Epidermal melanocyte (primary cell): ENCODE results near the gene CARD10.

Source experiments
- DNase-seq: peaks from one replicate; pipeline ENCODE4 v3.0.0; 2011; ENCODE audit warnings: low spot score; ENCODE audit not compliant: insufficient read length

CARD10 gene

GRCh38 chr22:37526376-37526775 is 7.2 kb upstream of the CARD10 start:
- DNase-seq, result no peak

DNA sequence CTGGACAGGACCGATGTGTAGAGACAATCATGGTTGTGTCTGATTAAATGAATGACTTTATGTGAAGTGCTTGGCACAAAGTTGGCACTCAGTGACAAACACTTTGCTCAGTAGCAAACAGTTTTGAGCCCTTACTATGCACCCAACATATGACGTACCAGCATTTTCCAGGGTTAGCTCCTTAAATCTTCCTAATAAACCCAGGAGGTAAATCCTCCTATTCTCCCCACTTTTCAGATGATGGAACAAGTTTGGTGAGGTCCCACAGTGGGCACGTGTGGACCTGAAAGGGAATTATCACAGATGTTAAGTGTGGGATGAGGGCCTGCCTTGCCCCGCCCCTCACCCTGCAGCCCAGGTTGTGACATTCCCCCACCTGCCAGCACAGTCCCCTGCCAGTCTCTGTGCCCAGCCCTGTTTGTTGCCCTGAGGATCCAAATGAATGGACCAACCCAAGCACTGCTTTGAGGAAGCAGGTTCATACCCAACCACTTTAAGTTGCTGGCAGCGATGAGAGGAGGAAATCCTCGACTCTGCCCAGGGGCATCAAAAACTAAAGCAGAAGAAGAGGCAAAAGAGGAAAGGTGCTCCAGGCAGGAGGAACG is 6.6 kb upstream of the CARD10 start:
- no peak for DNase-seq

- peak; percentile 56 for DNase-seq
Measured at GRCh38 chr22:37525073-37525745, 6.0 kb upstream of the CARD10 start.

DNA sequence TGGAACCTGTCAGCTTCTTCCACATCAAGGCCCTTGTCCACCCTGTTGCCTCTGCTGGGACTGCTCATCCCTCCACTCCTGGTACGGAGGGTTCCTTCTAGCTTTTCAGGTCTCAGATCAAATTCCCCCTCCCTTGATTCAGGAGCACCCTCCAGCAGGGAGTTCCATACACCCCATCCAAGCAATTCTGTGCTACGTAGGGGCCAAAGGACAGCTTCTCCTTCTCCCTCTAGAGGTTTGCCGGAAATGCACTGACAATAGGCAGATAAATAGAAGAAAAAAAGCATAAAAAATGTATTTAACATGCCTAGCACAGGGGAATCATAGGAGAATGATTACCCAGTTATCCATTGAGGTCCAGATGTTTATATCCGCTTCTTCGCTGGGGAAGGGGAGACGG is 3.3 kb upstream of the CARD10 start:
- no peak for DNase-seq

DNA sequence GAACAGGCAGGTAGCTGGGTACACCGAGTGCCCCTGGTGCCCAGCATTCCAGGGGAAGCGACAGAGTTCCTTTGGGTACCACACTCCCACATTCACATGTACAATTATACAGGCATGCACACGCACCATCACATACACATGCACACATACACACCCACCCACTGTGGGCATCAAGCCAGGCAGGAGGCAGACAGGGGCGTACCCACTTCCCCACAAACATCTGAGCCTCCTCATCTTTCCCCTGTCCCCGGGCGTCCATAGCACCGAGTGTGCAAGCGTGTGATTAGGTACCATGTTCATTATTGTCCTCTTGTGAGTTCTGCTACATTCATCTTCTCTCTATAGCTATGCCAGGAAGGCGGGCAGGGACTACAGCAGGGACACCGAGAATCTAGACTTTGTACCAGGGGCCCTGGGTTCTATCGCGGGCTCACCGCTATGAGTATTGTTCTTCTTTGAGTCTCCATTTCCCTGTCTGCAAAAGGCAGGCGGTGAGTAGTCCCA is 2.1 kb upstream of the CARD10 start:
- DNase-seq, result no peak

- no peak for DNase-seq
Measured at GRCh38 chr22:37520776-37521191, 1.6 kb upstream of the CARD10 start.

GRCh38 chr22:37518509-37519267 is 527 bp downstream of the CARD10 start:
- DNase-seq, result no peak

DNA sequence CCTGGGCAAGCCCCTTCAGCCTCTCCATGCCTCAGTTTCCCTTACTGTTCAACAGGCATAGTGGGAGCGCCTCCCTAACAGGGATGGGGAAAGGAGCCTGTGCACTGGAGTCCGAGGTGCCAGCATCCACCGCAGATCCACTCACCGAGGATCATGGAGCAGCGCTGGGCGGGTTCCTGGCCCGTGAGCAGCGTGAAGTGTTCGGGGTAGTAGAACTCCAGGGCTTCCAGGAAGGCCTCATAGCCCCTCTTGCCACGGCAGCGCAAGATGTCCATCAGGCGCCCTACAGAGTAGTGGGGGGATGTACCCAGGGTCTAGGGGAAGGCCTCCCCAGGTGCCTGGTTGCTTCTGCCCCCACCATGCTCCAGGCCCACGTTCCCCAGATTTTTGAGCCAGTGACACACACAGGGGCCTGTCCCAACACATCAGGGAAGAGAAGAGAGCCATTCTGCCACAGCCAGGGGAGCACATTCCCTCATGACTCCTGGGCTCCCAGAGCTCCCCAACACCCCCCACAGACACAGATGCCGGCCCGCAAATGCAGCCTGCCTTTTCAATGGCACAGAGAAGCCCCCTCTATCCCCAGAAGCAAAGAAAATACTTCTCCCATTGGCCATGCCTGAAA is 1.3 kb downstream of the CARD10 start:
- DNase-seq, result no peak

DNA sequence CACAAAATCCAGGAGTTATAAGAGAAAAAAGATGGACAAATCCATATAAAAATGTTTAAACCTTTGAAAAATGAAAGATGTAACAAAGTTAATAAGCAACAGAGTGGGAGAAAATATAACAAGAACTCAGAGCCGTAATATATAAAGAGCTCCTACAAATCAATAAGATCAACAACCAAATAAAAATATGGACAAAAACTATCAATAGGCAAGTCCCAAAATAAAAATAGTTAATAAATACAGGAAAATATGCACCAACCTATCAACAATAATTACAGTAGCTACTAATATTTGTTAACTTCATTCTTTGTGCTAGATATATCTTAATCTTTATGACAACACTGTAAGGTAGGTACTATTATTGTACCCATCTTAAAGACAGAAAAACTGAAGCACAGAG is 2.8 kb downstream of the CARD10 start:
- DNase-seq, result no peak

- no peak for DNase-seq
Measured at GRCh38 chr22:37515901-37516300, 3.3 kb downstream of the CARD10 start.

GRCh38 chr22:37514526-37515051 is 4.6 kb downstream of the CARD10 start:
- no peak for DNase-seq

GRCh38 chr22:37511395-37512104 is 7.7 kb downstream of the CARD10 start:
- DNase-seq, result no peak

DNA sequence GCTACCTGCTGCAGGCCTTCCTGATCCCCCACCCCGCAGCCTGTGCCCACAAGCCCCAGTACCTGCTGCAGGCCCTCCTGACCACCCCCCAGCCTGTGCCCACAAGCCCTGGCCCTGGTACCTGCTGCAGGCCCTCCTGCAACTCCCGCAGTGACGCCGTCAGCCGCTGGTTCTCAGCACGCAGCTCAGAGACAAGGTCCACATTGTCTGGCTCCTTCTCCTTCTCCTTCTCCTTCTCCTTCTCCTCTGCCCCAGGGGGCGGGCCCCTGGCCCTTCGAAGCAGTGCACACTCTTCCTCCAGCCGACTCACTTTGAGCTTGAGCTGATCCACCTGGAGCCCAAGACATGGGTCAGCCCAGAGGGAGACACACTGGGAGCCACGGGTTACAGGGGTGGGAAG is 9.1 kb downstream of the CARD10 start:
- no peak for DNase-seq

DNA sequence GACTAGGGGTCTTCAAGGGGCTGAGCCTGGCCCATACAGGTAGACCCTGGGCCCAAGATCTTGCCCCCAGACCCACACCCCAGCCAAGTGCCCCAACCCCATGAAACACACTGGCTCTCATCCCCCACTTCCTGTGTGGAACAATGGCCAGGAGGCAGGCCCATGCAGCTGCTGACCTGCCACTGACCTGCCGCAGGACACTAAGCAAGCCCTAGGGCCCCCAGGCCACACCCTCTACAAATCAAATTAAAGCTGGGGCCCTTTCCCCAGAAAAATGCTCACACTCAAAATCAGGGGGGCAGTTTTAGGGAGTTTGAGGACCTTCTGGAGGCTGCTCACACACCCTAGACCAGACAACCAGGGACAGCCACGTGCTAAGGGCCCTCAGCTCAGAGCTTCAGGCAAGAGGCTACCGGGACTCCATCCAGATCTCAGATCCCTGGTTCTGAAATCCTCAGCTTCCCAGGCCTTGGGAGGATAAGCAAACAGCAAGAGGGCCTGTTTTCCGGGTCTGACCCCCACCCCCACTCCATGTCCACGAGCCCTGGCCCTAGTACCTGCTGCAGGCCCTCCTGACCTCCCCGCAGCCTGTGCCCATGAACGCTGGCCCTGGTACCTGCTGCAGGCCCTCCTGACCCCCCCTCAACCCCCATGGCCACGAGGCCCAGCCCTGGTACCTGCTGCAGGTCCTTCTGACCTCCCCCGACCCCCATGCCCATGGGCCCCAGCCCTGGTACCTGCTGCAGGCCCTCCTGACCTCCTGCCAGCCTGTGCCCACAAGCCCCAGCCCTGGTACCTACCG is 10.0 kb downstream of the CARD10 start:
- no peak for DNase-seq

GRCh38 chr22:37508431-37508992 is 10.7 kb downstream of the CARD10 start:
- no peak for DNase-seq

- DNase-seq, result no peak
Measured at GRCh38 chr22:37507731-37508130, 11.5 kb downstream of the CARD10 start.

DNA sequence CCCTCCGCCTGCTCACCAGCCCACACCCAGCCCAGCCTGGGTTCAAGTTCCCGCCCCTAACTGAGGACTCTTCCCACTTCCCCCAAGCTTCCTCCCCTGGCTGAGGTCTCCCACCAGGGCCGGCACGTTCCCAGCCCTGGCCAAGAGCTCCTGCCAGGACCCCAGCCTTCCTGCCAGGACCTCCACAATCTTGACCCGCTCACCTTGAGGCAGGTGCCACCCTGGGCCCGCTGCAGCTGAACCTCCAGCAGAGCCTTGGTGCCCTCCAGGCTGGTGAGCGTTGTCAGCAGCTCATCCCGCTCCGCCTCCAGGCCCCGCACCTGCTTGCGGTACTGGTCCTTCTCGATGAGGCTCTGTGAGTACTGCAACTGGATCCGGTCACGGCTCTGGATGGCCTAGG is 13.2 kb downstream of the CARD10 start:
- no peak for DNase-seq

DNA sequence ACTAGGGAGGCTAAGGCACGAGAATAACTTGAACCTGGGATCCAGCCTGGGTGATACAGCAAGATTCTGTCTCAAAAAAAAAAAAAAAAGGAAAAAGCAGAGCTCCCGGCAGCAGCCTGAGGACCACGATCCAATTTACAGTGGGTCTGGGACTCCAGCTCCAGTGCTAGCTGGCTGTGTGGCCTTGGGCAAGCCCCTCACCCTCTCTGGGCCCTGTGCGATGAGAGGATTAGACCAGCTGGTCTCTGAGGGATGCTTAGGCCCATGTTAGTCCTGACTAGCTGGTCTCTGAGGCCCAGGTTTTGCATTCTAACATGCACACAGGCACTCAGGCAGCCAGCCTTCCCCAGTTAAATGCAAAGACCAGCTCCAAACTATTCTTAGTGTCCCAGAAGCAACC is 13.7 kb downstream of the CARD10 start:
- DNase-seq, result no peak

GRCh38 chr22:37504964-37505363 is 14.3 kb downstream of the CARD10 start:
- DNase-seq, result no peak

DNA sequence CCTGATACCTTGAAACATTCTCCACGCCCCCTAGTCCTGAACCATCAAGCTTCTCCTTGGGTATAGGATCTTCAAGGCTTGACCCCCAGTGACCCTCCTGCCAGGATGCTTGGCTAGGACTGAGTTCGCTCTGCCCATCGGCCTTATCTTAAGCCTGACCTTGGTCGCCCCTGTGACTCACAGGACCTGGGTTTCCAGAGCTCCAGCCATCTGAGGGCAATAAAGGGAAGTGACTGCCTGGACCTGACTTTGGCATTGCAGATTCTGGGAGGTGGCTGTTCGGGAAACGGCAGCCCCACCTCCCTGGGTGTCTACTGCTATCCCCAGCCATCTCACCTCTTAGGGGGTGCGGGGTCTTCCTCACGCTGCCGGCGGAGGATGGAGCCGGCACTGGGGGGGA is 15.4 kb downstream of the CARD10 start:
- no peak for DNase-seq
